Testis (tissue), 2 donors: ENCODE measurements around the gene BOC.

Experiments
- POLR2A ChIP-seq: fragments of 450-650 bp; IDR thresholded peaks from one replicate; pipeline ENCODE4 v1.6.1; 2017; ENCODE audit warnings: antibody characterized with exemption, mild to moderate bottlenecking, moderate library complexity
- TF ChIP-seq, protein P1 (sequence below), 3 experiments: fragments of 450-650 bp in 2 of 3; fragments of 200-600 bp in 1 of 3; sonication (generic) in 1 of 3; IDR thresholded peaks; one replicate each; pipeline ENCODE4 v1.5.1; 2016 to 2019; ENCODE audit warnings: antibody characterized with exemption in 3 of 3, mild to moderate bottlenecking in 2 of 3, moderate library complexity in 1 of 3

- TF ChIP-seq, protein P1, sequence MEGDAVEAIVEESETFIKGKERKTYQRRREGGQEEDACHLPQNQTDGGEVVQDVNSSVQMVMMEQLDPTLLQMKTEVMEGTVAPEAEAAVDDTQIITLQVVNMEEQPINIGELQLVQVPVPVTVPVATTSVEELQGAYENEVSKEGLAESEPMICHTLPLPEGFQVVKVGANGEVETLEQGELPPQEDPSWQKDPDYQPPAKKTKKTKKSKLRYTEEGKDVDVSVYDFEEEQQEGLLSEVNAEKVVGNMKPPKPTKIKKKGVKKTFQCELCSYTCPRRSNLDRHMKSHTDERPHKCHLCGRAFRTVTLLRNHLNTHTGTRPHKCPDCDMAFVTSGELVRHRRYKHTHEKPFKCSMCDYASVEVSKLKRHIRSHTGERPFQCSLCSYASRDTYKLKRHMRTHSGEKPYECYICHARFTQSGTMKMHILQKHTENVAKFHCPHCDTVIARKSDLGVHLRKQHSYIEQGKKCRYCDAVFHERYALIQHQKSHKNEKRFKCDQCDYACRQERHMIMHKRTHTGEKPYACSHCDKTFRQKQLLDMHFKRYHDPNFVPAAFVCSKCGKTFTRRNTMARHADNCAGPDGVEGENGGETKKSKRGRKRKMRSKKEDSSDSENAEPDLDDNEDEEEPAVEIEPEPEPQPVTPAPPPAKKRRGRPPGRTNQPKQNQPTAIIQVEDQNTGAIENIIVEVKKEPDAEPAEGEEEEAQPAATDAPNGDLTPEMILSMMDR (IDR thresholded peaks at IDR 0.05) = no peak
- no peak for TF ChIP-seq POLR2A
Observed at GRCh38 chr3:113205481-113205880, 5.9 kb upstream of the BOC start.
